HUES6 (cell line): ENCODE data around the gene ARMC7.
"Not testable (repeated sequence)": the region's sequence is repeated elsewhere in the genome, so short reads cannot be mapped to it uniquely, and the experiment has no call there.

Experiments
- H3K27ac ChIP-seq: 2 replicates; pipeline ENCODE4 v1.7.0; 2013; ENCODE audit warnings: low read depth, mild to moderate bottlenecking, low read length, inconsistent platforms
- H3K27me3 ChIP-seq: 2 replicates; pipeline ENCODE4 v1.6.1; 2013; ENCODE audit warnings: low read length; ENCODE audit not compliant: control insufficient read depth, insufficient read depth
- H3K36me3 ChIP-seq: 2 replicates; pipeline ENCODE4 v1.6.1; 2013; ENCODE audit warnings: low read length; ENCODE audit not compliant: control insufficient read depth, insufficient read depth
- H3K4me1 ChIP-seq: 2 replicates; pipeline ENCODE4 v1.6.1; 2013; ENCODE audit warnings: low read length; ENCODE audit not compliant: control insufficient read depth, insufficient read depth
- H3K4me3 ChIP-seq: 2 replicates; pipeline ENCODE4 v1.5.1; 2013; ENCODE audit warnings: low read depth, low read length
- H3K9ac ChIP-seq: one replicate; pipeline ENCODE4 v1.6.1; 2013; ENCODE audit warnings: mild to moderate bottlenecking, low read length
- H3K9me3 ChIP-seq: 2 replicates; pipeline ENCODE4 v1.6.1; 2013; ENCODE audit warnings: low read depth, low read length; ENCODE audit not compliant: control insufficient read depth, insufficient read depth

ARMC7 gene

DNA sequence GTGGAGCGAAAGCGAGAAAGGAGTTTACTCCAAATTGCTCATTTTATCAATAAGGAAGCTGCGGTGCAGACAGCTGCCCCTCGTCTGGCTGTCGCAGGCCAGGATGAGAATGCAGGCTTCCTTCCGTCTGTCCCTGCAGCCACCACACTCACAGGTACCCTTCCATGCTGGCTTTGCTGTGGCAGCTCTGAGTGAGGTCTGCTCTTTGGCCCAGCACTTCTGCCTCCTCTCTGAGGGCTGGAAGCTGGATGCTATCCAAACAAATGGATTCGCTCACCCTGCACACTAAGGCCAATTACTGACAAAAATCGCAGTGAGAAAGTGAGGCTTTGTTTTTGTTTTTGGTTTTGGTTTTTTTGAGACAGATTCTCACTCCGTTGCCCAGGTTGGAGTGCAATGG lies 7.0 kb downstream of the ARMC7 start:
- H3K4me3 ChIP-seq = no peak overlapping the region
- no peak overlapping the region for H3K27ac ChIP-seq
- H3K36me3 ChIP-seq = peaks cover 18% of the 10 kb centered on the region
- H3K4me1 ChIP-seq = peaks cover 7% of the 10 kb centered on the region; the same call in 1 of the 2 replicates
- no peak overlapping the region for H3K9ac ChIP-seq
- no peaks in the 10 kb centered on the region for H3K9me3 ChIP-seq
- no peaks in the 10 kb centered on the region for H3K27me3 ChIP-seq

DNA sequence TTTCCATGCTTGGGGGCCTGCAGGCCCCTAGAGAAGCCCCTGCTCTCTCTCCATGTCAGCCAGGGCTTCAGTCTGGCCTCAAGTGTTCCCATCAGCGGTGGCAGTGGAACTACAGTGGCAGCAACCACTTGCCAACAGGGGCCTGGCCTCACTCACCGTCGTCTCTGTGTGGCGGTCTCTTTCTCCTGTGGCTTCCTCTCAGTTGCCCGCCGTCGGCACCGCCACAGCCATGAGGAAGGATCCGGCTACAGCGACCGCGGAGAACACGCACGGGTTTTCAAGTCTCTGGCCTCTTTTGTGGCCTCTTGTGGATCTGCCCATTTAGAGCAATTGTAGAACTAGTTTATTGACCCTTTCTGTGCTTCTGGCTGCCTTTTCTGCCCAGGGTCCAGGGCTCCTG lies 8.5 kb downstream of the ARMC7 start:
- Histone ChIP-seq H3K9me3 (no peaks in the 10 kb centered on the region), H3K27ac (no peak overlapping the region), H3K27me3 (no peaks in the 10 kb centered on the region), H3K4me1 (peaks cover 7% of the 10 kb centered on the region; the same call in 1 of the 2 replicates), H3K36me3 (peaks cover 18% of the 10 kb centered on the region), H3K9ac (no peak overlapping the region), H3K4me3 (no peak overlapping the region)

DNA sequence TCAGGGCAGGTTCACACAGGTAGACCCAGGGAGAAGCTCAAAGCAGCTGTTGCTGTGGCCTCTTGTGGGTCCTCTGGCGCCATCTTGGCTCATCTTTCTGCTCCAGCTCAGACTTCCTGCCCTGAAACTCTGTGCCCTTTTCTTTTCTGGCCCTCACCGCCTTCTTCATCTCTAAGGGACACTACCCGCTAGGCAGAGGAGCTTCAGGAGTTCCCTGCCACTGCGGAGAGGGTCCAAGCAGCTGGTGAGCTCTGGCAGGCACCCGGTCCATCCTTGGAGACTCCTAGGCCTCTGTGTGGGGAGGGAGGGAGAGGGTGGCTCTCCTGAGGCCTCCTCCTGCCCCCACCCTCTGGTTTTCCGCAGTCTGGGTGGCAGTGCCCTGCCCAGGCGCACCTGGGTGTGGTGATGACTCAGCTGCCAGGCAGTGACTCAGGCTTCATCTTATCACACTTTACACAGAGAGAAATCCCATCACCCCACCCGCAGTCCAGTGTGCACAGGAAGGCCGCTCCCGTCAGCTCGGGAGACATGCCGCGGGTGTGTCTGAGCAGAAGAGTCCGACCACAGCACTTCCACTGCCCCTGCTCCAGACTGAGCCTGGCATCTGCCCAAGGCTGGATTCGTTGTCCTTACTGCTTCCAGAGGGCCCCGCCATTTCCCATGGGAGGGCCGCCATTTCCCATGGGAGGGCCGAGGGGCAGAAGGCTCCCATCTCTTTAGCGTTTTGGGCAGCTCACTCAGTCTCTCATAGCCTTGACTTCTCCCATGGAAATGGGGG lies 14.5 kb downstream of the ARMC7 start:
- Histone ChIP-seq H3K9me3 (no peaks in the 10 kb centered on the region), H3K27ac (no peak overlapping the region; the same call in 1 of the 2 replicates), H3K27me3 (no peaks in the 10 kb centered on the region), H3K36me3 (peaks cover 15% of the 10 kb centered on the region), H3K4me3 (no peak overlapping the region), H3K4me1 (no peaks in the 10 kb centered on the region), H3K9ac (no peak overlapping the region)

DNA sequence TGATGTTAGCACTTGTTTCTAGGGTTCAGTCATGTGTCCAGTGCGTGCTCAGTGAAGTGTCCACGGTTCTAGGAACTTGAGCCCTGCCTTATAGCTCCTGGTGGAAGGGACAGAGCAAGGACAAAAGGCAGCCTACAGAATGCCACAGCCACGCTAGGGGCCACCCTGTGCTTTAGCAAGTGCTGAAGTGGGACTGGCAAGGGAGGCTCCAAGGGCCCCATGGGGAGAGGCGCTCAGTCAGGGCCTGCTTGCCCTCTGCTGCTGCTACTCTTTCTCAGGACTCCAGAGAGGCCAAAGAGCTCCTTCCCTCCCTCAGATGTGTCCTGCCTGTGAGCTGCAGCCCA lies 15.0 kb downstream of the ARMC7 start:
- Histone ChIP-seq H3K36me3 (peaks cover 21% of the 10 kb centered on the region), H3K27me3 (no peaks in the 10 kb centered on the region), H3K9me3 (no peaks in the 10 kb centered on the region), H3K4me3 (no peak overlapping the region), H3K4me1 (no peaks in the 10 kb centered on the region), H3K9ac (no peak overlapping the region), H3K27ac (no peak overlapping the region)

DNA sequence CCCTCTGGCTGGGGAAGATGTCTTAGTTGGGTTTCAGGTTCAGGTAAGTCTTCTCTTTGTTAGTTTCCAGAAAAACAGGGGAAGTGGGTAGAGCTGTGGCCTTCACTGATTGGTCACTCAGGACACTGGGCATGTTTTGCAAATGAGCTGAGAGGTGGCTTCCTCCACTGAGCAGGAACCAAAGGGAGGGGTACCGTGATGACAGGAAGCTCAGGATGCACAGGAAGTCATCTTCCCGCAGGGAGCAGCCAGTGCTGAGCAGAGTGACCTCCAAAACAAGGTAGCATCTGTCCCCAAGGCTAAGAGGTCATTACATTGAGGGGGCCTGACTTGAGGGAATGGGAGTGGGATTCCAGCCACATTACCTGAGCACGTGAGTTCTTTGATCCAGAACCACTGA lies 16.2 kb downstream of the ARMC7 start:
- H3K27me3 ChIP-seq = no peaks in the 10 kb centered on the region
- peaks cover 21% of the 10 kb centered on the region for H3K36me3 ChIP-seq
- no peak overlapping the region for H3K4me3 ChIP-seq
- no peaks in the 10 kb centered on the region for H3K9me3 ChIP-seq
- peaks cover 5% of the 10 kb centered on the region for H3K4me1 ChIP-seq
- H3K9ac ChIP-seq = no peak overlapping the region
- no peak overlapping the region for H3K27ac ChIP-seq

DNA sequence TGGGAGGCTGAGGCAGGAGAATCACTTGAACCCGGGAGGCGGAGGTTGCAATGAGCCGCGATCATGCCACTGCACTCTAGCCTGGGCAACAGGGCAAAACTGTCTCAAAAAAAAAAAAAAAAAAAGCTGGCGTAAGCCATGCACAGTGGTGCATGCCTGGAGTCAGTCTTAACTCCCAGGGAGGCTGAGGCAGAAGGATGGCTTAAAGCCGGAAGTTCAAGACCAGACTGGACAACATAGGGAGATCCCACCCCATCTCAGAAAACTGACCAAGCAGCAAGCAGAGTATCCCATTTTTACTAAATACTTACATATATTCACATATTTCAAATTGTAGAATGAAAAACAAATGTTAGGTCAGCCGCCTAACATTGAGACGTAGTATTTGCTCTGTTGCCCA lies 17.2 kb downstream of the ARMC7 start:
- H3K9me3 ChIP-seq = no peaks in the 10 kb centered on the region
- H3K9ac ChIP-seq = no peak overlapping the region
- no peak overlapping the region for H3K4me3 ChIP-seq
- no peaks in the 10 kb centered on the region for H3K27me3 ChIP-seq
- H3K4me1 ChIP-seq = peaks cover 5% of the 10 kb centered on the region
- peaks cover 18% of the 10 kb centered on the region for H3K36me3 ChIP-seq
- H3K27ac ChIP-seq = no peak overlapping the region

DNA sequence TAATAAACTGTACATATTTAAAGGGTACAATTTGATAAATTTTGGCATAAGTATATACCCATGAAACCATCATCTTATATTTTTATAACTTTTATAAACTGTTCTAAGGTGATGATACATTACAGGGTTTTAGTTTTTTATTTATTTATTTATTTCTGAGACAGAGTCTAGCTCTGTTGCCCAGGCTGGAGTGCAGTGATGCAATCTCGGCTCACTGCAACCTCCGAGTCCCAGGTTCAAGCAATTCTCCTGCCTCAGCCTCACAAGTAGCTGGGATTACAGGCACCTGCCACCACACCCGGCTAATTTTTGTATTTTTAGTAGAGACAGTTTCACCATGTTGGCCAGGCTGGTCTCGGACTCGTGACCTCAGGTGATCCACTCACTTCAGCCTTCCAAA lies 18.2 kb downstream of the ARMC7 start:
- not testable (repeated sequence) for H3K27ac ChIP-seq

DNA sequence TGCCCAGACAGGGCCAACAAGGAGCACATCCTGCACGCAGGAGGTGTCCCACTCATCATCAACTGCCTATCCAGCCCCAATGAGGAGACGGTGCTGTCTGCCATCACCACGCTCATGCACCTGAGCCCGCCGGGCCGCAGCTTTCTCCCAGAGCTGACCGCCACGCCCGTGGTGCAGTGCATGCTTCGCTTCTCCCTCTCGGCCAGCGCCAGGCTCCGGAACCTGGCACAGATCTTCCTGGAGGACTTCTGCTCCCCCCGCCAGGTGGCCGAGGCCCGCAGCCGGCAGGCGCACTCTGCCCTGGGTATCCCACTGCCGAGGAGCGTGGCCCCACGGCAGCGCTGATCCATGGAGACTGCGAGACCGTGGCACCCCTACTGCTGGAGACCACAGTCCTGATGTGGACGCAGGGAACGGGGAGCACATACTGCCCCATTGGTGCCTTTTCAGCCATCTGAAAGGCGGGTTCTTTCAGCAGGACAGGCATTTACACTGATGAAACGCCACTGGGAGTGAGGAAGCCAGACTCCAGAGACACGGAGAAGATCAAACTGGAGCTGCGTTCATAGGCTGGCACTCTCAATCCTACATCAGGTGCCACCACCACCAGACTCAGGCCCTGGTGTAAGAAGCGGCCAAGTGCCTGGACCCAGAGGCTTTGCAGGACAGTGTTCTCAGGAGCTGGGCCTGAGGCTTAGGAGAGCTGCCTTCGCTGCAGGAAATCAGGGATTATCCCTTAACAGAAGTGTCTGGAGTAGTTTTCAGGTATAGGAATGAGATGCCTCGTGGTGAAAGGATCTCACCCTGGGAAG lies 19.1 kb downstream of the ARMC7 start:
- no peak overlapping the region for H3K4me3 ChIP-seq
- peaks cover 18% of the 10 kb centered on the region for H3K36me3 ChIP-seq
- H3K27me3 ChIP-seq = no peaks in the 10 kb centered on the region
- H3K9me3 ChIP-seq = no peaks in the 10 kb centered on the region
- no peak overlapping the region for H3K9ac ChIP-seq
- no peak overlapping the region for H3K27ac ChIP-seq
- peaks cover 5% of the 10 kb centered on the region for H3K4me1 ChIP-seq

More for the DNA sequence above, 18.2 kb downstream of the ARMC7 start:
- not testable (repeated sequence) for H3K27me3 ChIP-seq, H3K4me3 ChIP-seq, H3K9me3 ChIP-seq, H3K4me1 ChIP-seq, H3K9ac ChIP-seq
- peaks cover 18% of the 10 kb centered on the region for H3K36me3 ChIP-seq

DNA sequence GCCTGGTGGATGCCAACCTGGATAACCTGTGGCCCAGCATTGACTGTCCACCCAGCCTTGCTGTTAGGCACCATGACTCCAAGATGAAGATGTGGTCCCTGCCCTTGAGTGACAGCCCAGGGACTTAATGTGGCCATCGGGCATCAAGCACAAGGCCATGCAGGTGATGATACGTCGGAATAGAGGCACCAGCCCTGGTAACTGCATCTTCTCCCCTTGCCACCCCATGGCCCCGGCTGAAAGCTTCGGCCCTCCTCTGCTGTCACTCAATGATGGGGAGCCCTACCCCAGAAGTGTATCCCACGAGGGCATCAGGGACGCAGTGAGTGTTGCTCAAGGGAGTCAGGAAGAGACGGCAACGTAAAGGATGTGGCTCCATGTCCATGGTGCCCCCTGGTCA lies 19.8 kb downstream of the ARMC7 start:
- no peak overlapping the region for H3K27ac ChIP-seq
- H3K9ac ChIP-seq = no peak overlapping the region
- H3K4me1 ChIP-seq = peaks cover 5% of the 10 kb centered on the region
- no peaks in the 10 kb centered on the region for H3K27me3 ChIP-seq
- peaks cover 18% of the 10 kb centered on the region for H3K36me3 ChIP-seq
- no peak overlapping the region for H3K4me3 ChIP-seq
- no peaks in the 10 kb centered on the region for H3K9me3 ChIP-seq

DNA sequence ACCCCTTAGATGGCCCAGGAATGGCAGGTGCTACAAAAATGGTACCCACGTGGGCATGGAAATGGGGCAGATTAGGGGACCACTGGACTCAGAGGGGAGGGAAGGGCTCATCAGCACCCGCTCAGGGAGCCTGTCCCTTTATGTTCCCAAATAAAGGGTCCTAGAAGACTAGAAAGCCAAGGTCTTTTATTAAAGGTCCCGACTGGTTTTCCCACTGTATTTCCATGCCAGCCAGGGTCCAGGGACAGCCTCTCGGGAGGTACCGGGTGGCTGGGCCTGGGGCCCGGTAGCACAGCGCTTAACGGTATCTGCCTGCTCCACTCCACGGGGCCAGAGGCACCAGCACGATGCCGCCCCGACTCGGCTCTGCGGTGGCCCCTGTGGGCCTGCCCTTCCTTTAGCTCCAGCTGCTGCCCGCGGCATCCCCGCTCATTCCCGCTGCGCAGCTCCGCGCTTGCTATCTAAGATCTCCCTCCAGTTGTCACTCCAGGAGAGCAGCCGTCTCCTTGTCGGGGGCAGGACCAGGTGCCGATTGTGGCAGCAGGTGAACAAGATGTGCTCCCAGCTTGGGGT lies 20.4 kb downstream of the ARMC7 start:
- Histone ChIP-seq H3K27me3 (no peaks in the 10 kb centered on the region), H3K36me3 (peaks cover 21% of the 10 kb centered on the region), H3K4me1 (peaks cover 5% of the 10 kb centered on the region), H3K9ac (peak overlapping the region; percentile 94), H3K4me3 (peak overlapping the region; percentile 88), H3K9me3 (no peaks in the 10 kb centered on the region), H3K27ac (no peak overlapping the region)
